ENCODE data around the gene SVOPL. TPM values are rescaled to one million over a fixed set of nuclear protein-coding genes. Genes with fewer than 3 reads are reported as not detected.

SVOPL gene
- total and polyA plus RNA-seq, 2 donors (not counting 3 experiments of a cell fraction or from before 2014, with no cell fraction given): not detected

DNA sequence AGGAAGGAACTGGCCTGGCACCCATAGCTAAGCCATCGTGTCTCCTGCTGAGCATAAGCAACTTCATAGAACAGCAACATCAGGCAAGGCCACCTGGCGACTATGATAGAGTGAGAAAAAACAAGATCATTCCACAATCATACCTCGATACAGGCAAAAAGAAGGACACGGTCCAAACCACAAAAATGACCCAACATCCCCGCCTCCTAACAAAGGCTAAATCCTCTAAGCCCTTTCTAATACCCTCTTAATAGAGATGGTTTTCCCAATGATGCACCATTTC, 40.2 kb upstream of the SVOPL start:
- intact Hi-C loops (cut with micrococcal nuclease): no loop called here
- TF ChIP-seq GATA2 (IDR thresholded peaks at IDR 0.05; ENCODE audit: insufficient read depth, insufficient read length, low read depth, low read length): no peak
- no peak for TF ChIP-seq POLR2AphosphoS5 (IDR thresholded peaks at IDR 0.05; ENCODE audit: insufficient read depth, low read depth, low read length)
- no peak for TF ChIP-seq FOS (IDR thresholded peaks at IDR 0.05; ENCODE audit: borderline replicate concordance, insufficient read depth, low read length)
- no peak for TF ChIP-seq MYC (IDR thresholded peaks at IDR 0.05; ENCODE audit: low read depth, low read length)
- no peak for TF ChIP-seq POLR2A (IDR thresholded peaks at IDR 0.05; ENCODE audit: low read depth, low read length)
- dilution Hi-C loops (cut with MboI; ENCODE audit: extremely low pct_ligation_motif_present, low sequenced_read_pairs): no loop called here
- Histone ChIP-seq H3K27ac (ENCODE audit: insufficient read depth, low read depth, low read length) (no peak overlapping the region), H3K4me1 (ENCODE audit: control insufficient read depth, extremely low read depth, insufficient read depth, low read length) (no peaks in the 10 kb centered on the region), H3K79me2 (ENCODE audit: control insufficient read depth, insufficient read depth, low read length) (no peaks in the 10 kb centered on the region), H2AFZ (ENCODE audit: low read depth, low read length) (no peak overlapping the region), H3K9me1 (replicated peaks; ENCODE audit: control insufficient read depth, extremely low read depth, insufficient read depth, low read length) (no peaks in the 10 kb centered on the region), H3K4me3 (replicated peaks in 1 of 3; ENCODE audit: insufficient read depth in 1 of 3, low read depth in 1 of 3, low read length in 3 of 3) (no peak overlapping the region), H3K27me3 (ENCODE audit: control insufficient read depth in 2 of 2, insufficient read depth in 2 of 2, low read length in 2 of 2) (no peaks in the 10 kb centered on the region), H3K9me3 (replicated peaks; ENCODE audit: control insufficient read depth, insufficient read depth, low read length) (no peaks in the 10 kb centered on the region), H4K20me1 (replicated peaks; ENCODE audit: control insufficient read depth, extremely low read depth, insufficient read depth, low read length) (no peaks in the 10 kb centered on the region), H3K9ac (replicated peaks; ENCODE audit: extremely low read depth, insufficient read depth, low read length) (no peak overlapping the region), H3K36me3 (ENCODE audit: control insufficient read depth in 2 of 2, extremely low read depth in 1 of 2, insufficient read depth in 2 of 2, low read length in 2 of 2) (no peaks in the 10 kb centered on the region), H3K4me2 (ENCODE audit: insufficient read depth, low read length) (no peak overlapping the region)
- ChIA-PET CTCF (interaction anchor here (1.0 to 4.4 kb wide), 3 partner anchors 292 to 580 kb away, joined by 3 to 345 read pairs (median 13); no protein-coding TSS in a partner anchor), POLR2A (no interaction called here)
- BruUV-seq (replicated peaks): no TSS peak
- no peak for FAIRE-seq
- no peak for DNase-seq (ENCODE audit: low read depth, low spot score)

GRCh38 chr7:138739859-138740258, 38.7 kb upstream of the SVOPL start:
- CTCF ChIA-PET: interaction anchor here (1.7 to 4.4 kb wide), 3 partner anchors 17 to 1134 kb away, joined by 8 to 345 read pairs (median 19); no protein-coding TSS in a partner anchor
- BruUV-seq (replicated peaks): no TSS peak
- no peak overlapping the region for H3K4me3 ChIP-seq (replicated peaks in 1 of 3; ENCODE audit: insufficient read depth in 1 of 3, low read depth in 1 of 3, low read length in 3 of 3)
- no peak overlapping the region for H3K27ac ChIP-seq (ENCODE audit: insufficient read depth, low read depth, low read length)
- H3K36me3 ChIP-seq (ENCODE audit: control insufficient read depth in 2 of 2, extremely low read depth in 1 of 2, insufficient read depth in 2 of 2, low read length in 2 of 2): no peaks in the 10 kb centered on the region
- dilution Hi-C loops (cut with MboI; ENCODE audit: extremely low pct_ligation_motif_present, low sequenced_read_pairs) (no loop called here), intact Hi-C loops (cut with micrococcal nuclease) (loop anchor here (5.0 kb wide), 1 partner anchor 1133 kb away; no protein-coding TSS in a partner anchor)
- H2AFZ ChIP-seq (ENCODE audit: low read depth, low read length): no peak overlapping the region
- POLR2A ChIA-PET: no interaction called here
- no peaks in the 10 kb centered on the region for H3K4me1 ChIP-seq (ENCODE audit: control insufficient read depth, extremely low read depth, insufficient read depth, low read length)
- H3K4me2 ChIP-seq (ENCODE audit: insufficient read depth, low read length): no peak overlapping the region
- H3K9ac ChIP-seq (replicated peaks; ENCODE audit: extremely low read depth, insufficient read depth, low read length): no peak overlapping the region
- H4K20me1 ChIP-seq (replicated peaks; ENCODE audit: control insufficient read depth, extremely low read depth, insufficient read depth, low read length): no peaks in the 10 kb centered on the region
- DNase-seq (ENCODE audit: low read depth, low spot score) (no peak), FAIRE-seq (no peak)
- H3K27me3 ChIP-seq (ENCODE audit: control insufficient read depth in 2 of 2, insufficient read depth in 2 of 2, low read length in 2 of 2): no peaks in the 10 kb centered on the region
- TF ChIP-seq MAX (IDR thresholded peaks at IDR 0.05; ENCODE audit: insufficient read depth, insufficient read length) (no peak), MYC (IDR thresholded peaks at IDR 0.05; ENCODE audit: low read depth, low read length) (no peak), EZH2 (IDR thresholded peaks at IDR 0.05; ENCODE audit: borderline replicate concordance, low read depth, low read length, severe bottlenecking) (no peak), POLR2A (IDR thresholded peaks at IDR 0.05; ENCODE audit: low read depth, low read length) (no peak), POLR2AphosphoS5 (IDR thresholded peaks at IDR 0.05; ENCODE audit: insufficient read depth, low read depth, low read length) (no peak), GATA2 (IDR thresholded peaks at IDR 0.05; ENCODE audit: insufficient read depth, insufficient read length, low read depth, low read length) (no peak), FOS (IDR thresholded peaks at IDR 0.05; ENCODE audit: borderline replicate concordance, insufficient read depth, low read length) (no peak), JUN (IDR thresholded peaks at IDR 0.05; ENCODE audit: borderline replicate concordance, insufficient read depth, insufficient read length, low read depth) (no peak)
- TF ChIP-seq, protein P1, sequence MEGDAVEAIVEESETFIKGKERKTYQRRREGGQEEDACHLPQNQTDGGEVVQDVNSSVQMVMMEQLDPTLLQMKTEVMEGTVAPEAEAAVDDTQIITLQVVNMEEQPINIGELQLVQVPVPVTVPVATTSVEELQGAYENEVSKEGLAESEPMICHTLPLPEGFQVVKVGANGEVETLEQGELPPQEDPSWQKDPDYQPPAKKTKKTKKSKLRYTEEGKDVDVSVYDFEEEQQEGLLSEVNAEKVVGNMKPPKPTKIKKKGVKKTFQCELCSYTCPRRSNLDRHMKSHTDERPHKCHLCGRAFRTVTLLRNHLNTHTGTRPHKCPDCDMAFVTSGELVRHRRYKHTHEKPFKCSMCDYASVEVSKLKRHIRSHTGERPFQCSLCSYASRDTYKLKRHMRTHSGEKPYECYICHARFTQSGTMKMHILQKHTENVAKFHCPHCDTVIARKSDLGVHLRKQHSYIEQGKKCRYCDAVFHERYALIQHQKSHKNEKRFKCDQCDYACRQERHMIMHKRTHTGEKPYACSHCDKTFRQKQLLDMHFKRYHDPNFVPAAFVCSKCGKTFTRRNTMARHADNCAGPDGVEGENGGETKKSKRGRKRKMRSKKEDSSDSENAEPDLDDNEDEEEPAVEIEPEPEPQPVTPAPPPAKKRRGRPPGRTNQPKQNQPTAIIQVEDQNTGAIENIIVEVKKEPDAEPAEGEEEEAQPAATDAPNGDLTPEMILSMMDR (IDR thresholded peaks at IDR 0.05; ENCODE audit: extremely low read depth in 1 of 2, insufficient read depth in 1 of 2, low read depth in 1 of 2, low read length in 2 of 2): no peak
- no peaks in the 10 kb centered on the region for H3K79me2 ChIP-seq (ENCODE audit: control insufficient read depth, insufficient read depth, low read length)
- no peaks in the 10 kb centered on the region for H3K9me3 ChIP-seq (replicated peaks; ENCODE audit: control insufficient read depth, insufficient read depth, low read length)
- H3K9me1 ChIP-seq (replicated peaks; ENCODE audit: control insufficient read depth, extremely low read depth, insufficient read depth, low read length): no peaks in the 10 kb centered on the region
